HEK293T (cell line): ENCODE results near the gene TGFB1.

Experiments
- CTCF ChIA-PET: fragments of 350-600 bp; formaldehyde crosslinking; extraction: SDS; loops from one replicate; lab custom pipeline; 2021; ENCODE audit warnings: antibody characterized with exemption, inconsistent platforms; lab: Yijun Ruan, JAX
- POLR2A ChIA-PET: fragments of 350-600 bp; formaldehyde crosslinking; extraction: SDS; loops from one replicate; lab custom pipeline; 2020; ENCODE audit warnings: antibody characterized with exemption, inconsistent platforms; lab: Yijun Ruan, JAX
- DNase-seq: peaks from one replicate; pipeline ENCODE4 v3.0.0; 2012; ENCODE audit warnings: mixed read lengths; ENCODE audit errors: extremely low spot score
- ARNT ChIP-seq: fragments of 450-650 bp; IDR thresholded peaks from 2 replicates; pipeline ENCODE4 v1.6.1; 2017; ENCODE audit warnings: mild to moderate bottlenecking
- BHLHE40 ChIP-seq: fragments of 450-650 bp; IDR thresholded peaks from 2 replicates; pipeline ENCODE4 v1.6.1; 2016; ENCODE audit warnings: mild to moderate bottlenecking, moderate library complexity, borderline replicate concordance
- CTBP1 ChIP-seq: fragments of 450-650 bp; IDR thresholded peaks from 2 replicates; pipeline ENCODE4 v1.6.1; 2016; ENCODE audit warnings: borderline replicate concordance
- ELF4 ChIP-seq: fragments of 450-650 bp; IDR thresholded peaks from 2 replicates; pipeline ENCODE4 v1.6.1; 2017; ENCODE audit warnings: antibody characterized with exemption
- FOXA1 ChIP-seq: fragments of 450-650 bp; IDR thresholded peaks from 2 replicates; pipeline ENCODE4 v1.6.1; 2016; ENCODE audit warnings: mild to moderate bottlenecking
- FOXK2 ChIP-seq: fragments of 450-650 bp; IDR thresholded peaks from 2 replicates; pipeline ENCODE4 v1.6.1; 2016; ENCODE audit warnings: mild to moderate bottlenecking
- FOXM1 ChIP-seq: fragments of 450-650 bp; IDR thresholded peaks from 2 replicates; pipeline ENCODE4 v1.6.1; 2017; ENCODE audit warnings: mild to moderate bottlenecking, borderline replicate concordance
- HDGF ChIP-seq: fragments of 450-650 bp; IDR thresholded peaks from 2 replicates; pipeline ENCODE4 v1.6.1; 2017; ENCODE audit warnings: antibody characterized with exemption, borderline replicate concordance
- L3MBTL2 ChIP-seq: fragments of 450-650 bp; conservative IDR thresholded peaks from 2 replicates; pipeline ENCODE4 v1.6.1; 2016; ENCODE audit warnings: mild to moderate bottlenecking
- LEF1 ChIP-seq: fragments of 450-650 bp; IDR thresholded peaks from 2 replicates; pipeline ENCODE4 v1.6.1; 2017; ENCODE audit warnings: mild to moderate bottlenecking, borderline replicate concordance
- NFRKB ChIP-seq: fragments of 450-650 bp; IDR thresholded peaks from 2 replicates; pipeline ENCODE4 v1.6.1; 2016; ENCODE audit warnings: mild to moderate bottlenecking, moderate library complexity
- PKNOX1 ChIP-seq: fragments of 450-650 bp; IDR thresholded peaks from 2 replicates; pipeline ENCODE4 v1.6.1; 2016
- SP1 ChIP-seq: fragments of 450-650 bp; IDR thresholded peaks from 2 replicates; pipeline ENCODE4 v1.6.1; 2017
- SUZ12 ChIP-seq: fragments of 450-650 bp; IDR thresholded peaks from 2 replicates; pipeline ENCODE4 v1.6.1; 2016; ENCODE audit warnings: mild to moderate bottlenecking
- TARDBP ChIP-seq: fragments of 450-650 bp; IDR thresholded peaks from 2 replicates; pipeline ENCODE4 v1.6.1; 2016
- ZNF384 ChIP-seq: fragments of 450-650 bp; IDR thresholded peaks from 2 replicates; pipeline ENCODE4 v1.6.1; 2016

Gene TGFB1

GRCh38 chr19:41369769-41370168 lies 16.0 kb upstream of the TGFB1 start:
- POLR2A ChIA-PET, result interaction anchor here (0.7 kb wide), 1 partner anchor 70 kb away, joined by 3 read pairs; the partner anchor contains the start of gene DMAC2
- CTCF ChIA-PET, result no interaction called here
- TF ChIP-seq NFRKB, result no peak
- TF ChIP-seq ARNT, result no peak
- no peak for TF ChIP-seq FOXA1
- no peak for TF ChIP-seq HDGF
- no peak for TF ChIP-seq FOXK2
- TF ChIP-seq TARDBP, result no peak
- no peak for TF ChIP-seq ELF4
- TF ChIP-seq SUZ12, result no peak
- TF ChIP-seq BHLHE40, result no peak
- no peak for TF ChIP-seq ZNF384
- no peak for TF ChIP-seq PKNOX1
- TF ChIP-seq FOXM1, result no peak
- no peak for TF ChIP-seq SP1
- DNase-seq, result no peak

DNA sequence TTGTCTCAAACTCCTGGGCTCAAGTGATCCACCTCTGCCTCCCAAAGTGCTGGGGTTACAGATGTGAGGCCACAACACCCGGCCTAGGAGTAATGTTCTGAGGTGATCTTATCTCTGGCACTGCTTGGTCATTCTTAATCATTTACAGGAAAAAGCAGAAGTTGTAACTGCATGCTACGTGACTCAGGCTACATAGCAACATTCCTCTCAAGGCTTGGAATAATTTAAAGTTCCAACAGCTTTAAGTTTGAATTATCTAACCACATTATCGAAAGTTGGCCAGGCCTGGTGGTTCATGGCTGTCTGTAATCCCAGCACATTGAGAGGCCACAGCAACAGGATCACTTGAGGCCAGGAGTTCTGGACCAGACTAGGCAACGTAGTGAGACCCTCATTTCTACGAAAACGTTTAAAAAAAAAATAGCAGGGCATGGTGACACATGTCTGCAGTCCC lies 14.2 kb upstream of the TGFB1 start:
- no peak for DNase-seq

GRCh38 chr19:41366089-41366488 lies 12.4 kb upstream of the TGFB1 start:
- POLR2A ChIA-PET, result interaction anchor here (3.6 kb wide), 1 partner anchor 73 kb away, joined by 19 read pairs; the partner anchor contains the start of gene DMAC2
- DNase-seq, result no peak
- CTCF ChIA-PET, result interaction anchor here (0.6 kb wide), 1 partner anchor 633 kb away, joined by 4 read pairs; no protein-coding TSS in a partner anchor
- TF ChIP-seq FOXA1, result no peak
- TF ChIP-seq ELF4, result no peak
- no peak for TF ChIP-seq TARDBP
- no peak for TF ChIP-seq FOXM1
- no peak for TF ChIP-seq SP1
- TF ChIP-seq SUZ12, result no peak
- no peak for TF ChIP-seq CTBP1
- no peak for TF ChIP-seq FOXK2
- no peak for TF ChIP-seq HDGF
- TF ChIP-seq BHLHE40, result no peak
- no peak for TF ChIP-seq ARNT

More for the DNA sequence above, 14.2 kb upstream of the TGFB1 start:
- CTCF ChIA-PET, result no interaction called here
- POLR2A ChIA-PET, result interaction anchor here (1.0 kb wide), 1 partner anchor 12 kb away, joined by 3 read pairs; no protein-coding TSS in a partner anchor
- TF ChIP-seq HDGF (no peak), ELF4 (no peak), ARNT (no peak), TARDBP (no peak), PKNOX1 (no peak), FOXK2 (no peak), FOXM1 (no peak), NFRKB (no peak)

DNA sequence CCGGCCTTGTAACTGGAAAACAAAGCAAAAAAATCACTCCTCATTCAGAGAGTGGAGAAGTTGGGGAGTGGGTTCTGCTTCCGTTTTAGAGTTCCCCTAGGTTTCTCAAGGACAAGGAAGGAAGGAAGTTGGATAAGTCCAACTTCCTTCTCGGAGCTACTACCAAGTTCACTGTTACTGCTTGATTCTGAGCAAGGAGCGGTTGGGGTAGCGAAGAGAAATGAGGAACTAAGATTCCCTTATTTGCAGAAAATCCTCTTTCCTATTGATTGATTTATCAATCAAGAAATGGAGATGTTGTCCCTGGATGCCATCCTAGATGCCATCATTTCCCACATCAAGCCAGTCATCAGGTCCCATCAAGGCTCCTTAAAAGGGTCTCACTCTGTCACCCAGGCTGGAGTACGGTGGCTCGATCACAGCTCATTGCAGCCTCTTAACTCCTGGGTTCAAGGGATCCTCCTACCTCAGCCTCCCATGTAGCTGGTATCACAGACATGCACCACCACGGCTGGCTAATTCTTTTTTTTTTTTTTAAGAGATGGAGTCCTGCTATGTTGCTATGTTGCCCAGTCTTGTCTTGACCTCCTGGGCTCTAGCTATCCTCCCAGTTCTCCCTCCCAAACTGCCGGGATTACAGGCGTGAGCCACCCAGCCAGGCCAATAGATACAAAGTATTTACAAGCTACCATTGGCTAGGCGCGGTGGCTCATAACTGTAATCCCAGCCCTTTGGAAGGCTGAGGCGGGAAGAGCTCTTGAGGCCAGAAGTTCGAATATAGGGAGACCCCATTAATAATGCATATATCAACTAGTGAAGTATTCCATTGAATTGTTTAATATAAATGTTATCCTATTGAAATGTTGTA lies 11.0 kb upstream of the TGFB1 start:
- TF ChIP-seq FOXM1, result no peak
- TF ChIP-seq TARDBP, result no peak
- TF ChIP-seq CTBP1, result no peak
- no peak for TF ChIP-seq SUZ12
- no peak for TF ChIP-seq BHLHE40
- no peak for TF ChIP-seq ARNT
- no peak; the same call in none of the 2 replicates for TF ChIP-seq L3MBTL2
- TF ChIP-seq FOXK2, result no peak
- TF ChIP-seq FOXA1, result no peak
- TF ChIP-seq LEF1, result no peak
- TF ChIP-seq SP1, result no peak
- TF ChIP-seq NFRKB, result no peak
- TF ChIP-seq PKNOX1, result no peak
- no peak for TF ChIP-seq HDGF
- ChIA-PET POLR2A (interaction anchor here (0.6 to 3.6 kb wide), 6 partner anchors 11 to 495 kb away, joined by 3 to 51 read pairs (median 4); partner anchors contain the start of genes DMAC2, RPS19 and TGFB1), CTCF (interaction anchor here (0.5 to 1.3 kb wide), 2 partner anchors 12 to 74 kb away, joined by 4 read pairs; no protein-coding TSS in a partner anchor)
- DNase-seq, result no peak

- no peak for TF ChIP-seq SP1
- TF ChIP-seq PKNOX1, result peak; percentile 95
- TF ChIP-seq NFRKB, result peak; percentile 56; the same call in 1 of the 2 replicates
- CTCF ChIA-PET, result interaction anchor here (0.5 to 1.3 kb wide), 4 partner anchors 12 to 179 kb away, joined by 3 to 4 read pairs (median 4); no protein-coding TSS in a partner anchor
- POLR2A ChIA-PET, result interaction anchor here (0.6 to 3.6 kb wide), 8 partner anchors 9 to 509 kb away, joined by 3 to 51 read pairs (median 3); partner anchors contain the start of genes DMAC2, RPS19 and TGFB1
- peak; percentile 97 for DNase-seq
Measured at GRCh38 chr19:41363753-41364523, 10.2 kb upstream of the TGFB1 start, which contains the start of gene B9D2. Gene B9D2, minus strand, starts transcription at chr19:41364149. Its CDS starts 630 bp downstream, at chr19:41363519.
